Fibroblast of skin of right biceps (primary cell): ENCODE data around the gene LBP.
"Not testable (repeated sequence)": the region's sequence is repeated elsewhere in the genome, so short reads cannot be mapped to it uniquely, and the experiment has no call there.

ENCODE experiments used
- DNase-seq: peaks from one replicate; pipeline ENCODE4 v3.0.0-alpha.2; 2013

LBP gene

GRCh38 chr20:38346247-38346651, at the start of gene LBP:
LBP (plus strand) TSS chr20:38346482; CDS start chr20:38346517, 35 bp downstream.
- no peak for DNase-seq

- DNase-seq = no peak
Measured at GRCh38 chr20:38297916-38298674, 48.2 kb upstream of the LBP start.

GRCh38 chr20:38298768-38299288, 47.5 kb upstream of the LBP start:
- no peak for DNase-seq

- DNase-seq = no peak
Measured at GRCh38 chr20:38299963-38300362, 46.3 kb upstream of the LBP start.

- no peak for DNase-seq
Measured at GRCh38 chr20:38300438-38300837, 45.8 kb upstream of the LBP start.

GRCh38 chr20:38301309-38301708, 45.0 kb upstream of the LBP start:
- DNase-seq = no peak

- no peak for DNase-seq
Measured at GRCh38 chr20:38302786-38303185, 43.5 kb upstream of the LBP start.

- peak; percentile 54 for DNase-seq
Measured at GRCh38 chr20:38303908-38304379, 42.3 kb upstream of the LBP start, which contains the start of gene BPI. BPI (plus strand) TSS chr20:38304156; CDS start chr20:38304224, 68 bp downstream.

GRCh38 chr20:38304845-38305447, 41.3 kb upstream of the LBP start:
- DNase-seq = no peak

GRCh38 chr20:38305541-38305940, 40.7 kb upstream of the LBP start:
- DNase-seq = no peak

GRCh38 chr20:38306379-38306778, 39.9 kb upstream of the LBP start:
- no peak for DNase-seq

- DNase-seq = peak; percentile 71
Measured at GRCh38 chr20:38307371-38308046, 38.8 kb upstream of the LBP start.

GRCh38 chr20:38308047-38308438, 38.2 kb upstream of the LBP start:
- DNase-seq = no peak

- DNase-seq = no peak
Measured at GRCh38 chr20:38308447-38308846, 37.8 kb upstream of the LBP start.

GRCh38 chr20:38311091-38311490, 35.2 kb upstream of the LBP start:
- DNase-seq = no peak

- no peak for DNase-seq
Measured at GRCh38 chr20:38311491-38311890, 34.8 kb upstream of the LBP start.

- DNase-seq = no peak
Measured at GRCh38 chr20:38313676-38314075, 32.6 kb upstream of the LBP start.

GRCh38 chr20:38314350-38314749, 31.9 kb upstream of the LBP start:
- DNase-seq = not testable (repeated sequence)

- peak; percentile 18 for DNase-seq
Measured at GRCh38 chr20:38315290-38315966, 30.9 kb upstream of the LBP start.

GRCh38 chr20:38316341-38316740, 29.9 kb upstream of the LBP start:
- no peak for DNase-seq

- DNase-seq = no peak
Measured at GRCh38 chr20:38317422-38317821, 28.9 kb upstream of the LBP start.

GRCh38 chr20:38320221-38320620, 26.1 kb upstream of the LBP start:
- no peak for DNase-seq
